Testis (tissue), 2 donors: ENCODE data around the gene C5AR2.
"Not testable (repeated sequence)": the region's sequence is repeated elsewhere in the genome, so short reads cannot be mapped to it uniquely, and the experiment has no call there.

Source experiments
- CTCF ChIP-seq, 3 experiments: fragments of 450-650 bp in 2 of 3; fragments of 200-600 bp in 1 of 3; sonication (generic) in 1 of 3; IDR thresholded peaks; one replicate each; pipeline ENCODE4 v1.5.1; 2016 to 2019; ENCODE audit warnings: antibody characterized with exemption in 3 of 3, mild to moderate bottlenecking in 2 of 3, moderate library complexity in 1 of 3
- POLR2A ChIP-seq: fragments of 450-650 bp; IDR thresholded peaks from one replicate; pipeline ENCODE4 v1.6.1; 2017; ENCODE audit warnings: antibody characterized with exemption, mild to moderate bottlenecking, moderate library complexity

DNA sequence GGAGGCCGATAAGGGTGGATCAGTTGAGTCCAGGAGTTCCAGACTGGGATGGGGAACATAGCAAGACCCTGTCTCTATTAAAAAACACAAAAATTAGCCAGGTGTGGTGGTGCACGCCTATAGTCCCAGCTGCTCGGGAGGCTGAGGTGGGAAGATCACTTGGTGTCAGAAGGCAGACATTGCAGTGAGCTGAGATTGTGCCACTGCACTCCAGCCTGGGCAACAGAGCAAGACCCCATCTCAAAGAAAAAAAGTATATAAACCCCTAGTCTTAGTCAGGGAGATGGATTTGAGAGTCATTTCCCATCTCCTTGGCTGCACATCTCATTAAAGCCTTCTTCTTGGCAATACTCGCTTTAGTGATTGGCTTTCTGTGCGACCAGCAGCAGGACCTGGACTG lies 51.9 kb downstream of the C5AR2 start:
- TF ChIP-seq CTCF (IDR thresholded peaks at IDR 0.05); POLR2A: not testable (repeated sequence)
